ENCODE measurements around the gene MTMR3.
"Not testable (repeated sequence)": the region's sequence is repeated elsewhere in the genome, so short reads cannot be mapped to it uniquely, and the experiment has no call there.

MTMR3 gene

GRCh38 chr22:30031328-30031727 is 148.4 kb downstream of the MTMR3 start:
- DNase-seq = no peak

- no peak for DNase-seq
Measured at GRCh38 chr22:30031764-30032455, 148.9 kb downstream of the MTMR3 start.

GRCh38 chr22:30033137-30033536 is 150.2 kb downstream of the MTMR3 start:
- DNase-seq = no peak

- DNase-seq = no peak
Measured at GRCh38 chr22:30033901-30034300, 150.9 kb downstream of the MTMR3 start.

- DNase-seq = no peak
Measured at GRCh38 chr22:30036656-30037055, 153.7 kb downstream of the MTMR3 start.

- no peak for DNase-seq
Measured at GRCh38 chr22:30038219-30038618, 155.2 kb downstream of the MTMR3 start.

GRCh38 chr22:30040499-30041260 is 157.7 kb downstream of the MTMR3 start:
- DNase-seq = no peak

GRCh38 chr22:30041475-30041874 is 158.5 kb downstream of the MTMR3 start:
- DNase-seq = no peak

- no peak for DNase-seq
Measured at GRCh38 chr22:30041881-30042280, 158.9 kb downstream of the MTMR3 start.

- no peak for DNase-seq
Measured at GRCh38 chr22:30043161-30043560, 160.2 kb downstream of the MTMR3 start.

GRCh38 chr22:30044369-30044768 is 161.4 kb downstream of the MTMR3 start:
- no peak for DNase-seq

- DNase-seq = no peak
Measured at GRCh38 chr22:30044881-30045493, 162.0 kb downstream of the MTMR3 start.

GRCh38 chr22:30045494-30045887 is 162.5 kb downstream of the MTMR3 start:
- no peak for DNase-seq

GRCh38 chr22:30045901-30046715 is 163.1 kb downstream of the MTMR3 start:
- DNase-seq = no peak

GRCh38 chr22:30046716-30047363 is 163.9 kb downstream of the MTMR3 start:
- DNase-seq = no peak

GRCh38 chr22:30047364-30047738 is 164.4 kb downstream of the MTMR3 start:
- DNase-seq = no peak

- no peak for DNase-seq
Measured at GRCh38 chr22:30048681-30049080, 165.7 kb downstream of the MTMR3 start.

GRCh38 chr22:30054067-30054763 is 171.2 kb downstream of the MTMR3 start:
- no peak for DNase-seq

GRCh38 chr22:30054764-30055069 is 171.7 kb downstream of the MTMR3 start:
- DNase-seq = no peak

- DNase-seq = no peak
Measured at GRCh38 chr22:30056015-30056414, 173.0 kb downstream of the MTMR3 start.

GRCh38 chr22:30057375-30057774 is 174.4 kb downstream of the MTMR3 start:
- DNase-seq = no peak

GRCh38 chr22:30059346-30060020 is 176.5 kb downstream of the MTMR3 start:
- DNase-seq = not testable (repeated sequence)

Data from stimulated activated naive CD4-positive, alpha-beta T cell treated with Interleukin-2 at 50 U/mL for 16 hours (primary cell).